Erythroblast (primary cell): ENCODE measurements around the gene SNTA1.

Source experiments
- GATA1 ChIP-seq: IDR thresholded peaks from 2 replicates; pipeline ENCODE4 v1.6.1; 2011; ENCODE audit warnings: low read depth, mild to moderate bottlenecking, control low read depth, low read length, moderate library complexity
- POLR2A ChIP-seq: IDR thresholded peaks from 2 replicates; pipeline ENCODE4 v1.6.1; 2011; ENCODE audit warnings: mild to moderate bottlenecking, low read length

DNA sequence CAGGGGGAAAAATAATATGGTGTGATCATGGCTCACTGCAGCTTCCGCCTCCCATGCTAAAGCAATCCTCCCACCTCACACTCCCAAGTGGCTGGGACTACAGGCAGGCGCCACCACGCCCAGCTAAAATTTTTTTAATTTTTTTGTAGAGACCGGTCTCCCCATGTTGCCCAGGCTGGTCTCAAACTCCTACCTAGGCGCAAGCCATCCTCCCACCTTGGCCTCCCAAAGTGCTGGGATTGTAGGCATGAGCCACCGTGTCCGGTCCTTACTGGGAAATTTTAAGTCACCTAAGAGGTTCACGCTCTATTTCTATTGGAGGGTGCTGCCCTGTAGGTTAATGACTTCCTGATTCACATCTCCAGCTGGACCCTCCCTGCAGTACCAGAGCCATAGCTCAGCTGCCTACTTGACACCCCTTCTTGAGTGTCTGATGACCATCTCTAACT, 41.6 kb downstream of the SNTA1 start:
- TF ChIP-seq POLR2A (no peak), GATA1 (no peak)
